ENCODE results near the gene NCR2.
"Not testable (repeated sequence)": the region's sequence is repeated elsewhere in the genome, so short reads cannot be mapped to it uniquely, and the experiment has no call there.

NCR2 gene

DNA sequence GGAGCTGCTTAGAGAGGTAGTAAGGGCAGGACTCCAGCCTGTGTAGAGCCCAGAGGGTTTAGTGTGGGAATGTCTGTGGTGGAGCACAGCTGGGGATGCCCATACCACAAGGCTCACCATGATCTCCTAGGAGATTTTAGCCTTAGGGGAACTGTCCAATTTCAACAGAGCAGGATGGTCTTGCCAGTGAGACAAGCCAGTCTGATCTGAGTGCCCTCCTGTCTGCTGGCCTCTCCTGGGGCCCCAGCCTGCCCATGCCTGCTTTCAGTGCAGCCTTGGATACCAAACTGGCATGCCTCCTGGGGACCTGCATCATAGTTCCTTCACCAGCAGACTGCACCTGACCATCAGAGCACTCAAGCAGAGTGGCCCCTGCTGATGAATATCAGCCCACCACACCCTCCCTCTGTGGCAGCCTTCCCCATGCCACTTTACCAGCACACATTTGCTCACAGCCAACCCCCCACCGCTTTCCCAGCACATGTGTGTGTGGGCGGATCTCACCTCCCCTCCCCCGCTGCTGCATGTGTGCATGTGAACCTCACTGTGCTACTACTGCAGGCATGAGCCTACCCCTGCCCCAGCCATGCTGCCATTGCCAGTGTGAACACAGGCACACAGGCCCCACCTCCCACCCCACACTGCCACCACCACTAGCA lies 41.1 kb upstream of the NCR2 start:
- DNase-seq (ENCODE audit: extremely low spot score) = no peak
- TF ChIP-seq SUZ12 (IDR thresholded peaks at IDR 0.05) (no peak), SP1 (IDR thresholded peaks at IDR 0.05) (no peak), FOXM1 (IDR thresholded peaks at IDR 0.05; ENCODE audit: borderline replicate concordance) (no peak), L3MBTL2 (conservative IDR thresholded peaks at IDR 0.05) (no peak), ELF4 (IDR thresholded peaks at IDR 0.05) (no peak), ZNF384 (IDR thresholded peaks at IDR 0.05) (no peak), NFRKB (IDR thresholded peaks at IDR 0.05) (no peak), TARDBP (IDR thresholded peaks at IDR 0.05) (no peak), CTBP1 (IDR thresholded peaks at IDR 0.05; ENCODE audit: borderline replicate concordance) (no peak), LEF1 (IDR thresholded peaks at IDR 0.05; ENCODE audit: borderline replicate concordance) (no peak), HDGF (IDR thresholded peaks at IDR 0.05; ENCODE audit: borderline replicate concordance) (no peak), ARNT (IDR thresholded peaks at IDR 0.05) (no peak), FOXK2 (IDR thresholded peaks at IDR 0.05) (no peak), FOXA1 (IDR thresholded peaks at IDR 0.05) (no peak)
- CTCF ChIA-PET = no interaction called here
- POLR2A ChIA-PET = no interaction called here

DNA sequence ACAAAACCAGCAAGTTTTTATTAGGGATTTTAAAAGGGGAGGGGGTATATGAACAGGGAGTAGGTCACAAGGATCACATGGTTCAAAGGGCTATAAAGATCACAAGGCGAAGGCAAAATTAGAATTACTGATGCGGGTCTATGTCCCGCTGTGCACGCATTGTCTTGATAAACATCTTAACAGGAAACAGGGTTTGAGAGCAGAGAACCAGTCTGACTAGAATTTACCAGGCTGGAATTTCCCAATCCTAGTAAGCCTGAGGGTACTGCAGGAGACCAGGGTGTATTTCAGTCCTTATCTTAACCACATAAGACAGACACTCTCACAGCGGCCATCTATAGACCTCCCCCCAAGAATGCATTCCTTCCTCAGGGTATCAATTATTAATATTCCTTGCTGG lies 38.2 kb upstream of the NCR2 start:
- POLR2A ChIA-PET; DNase-seq (ENCODE audit: extremely low spot score); CTCF ChIA-PET: not testable (repeated sequence)

DNA sequence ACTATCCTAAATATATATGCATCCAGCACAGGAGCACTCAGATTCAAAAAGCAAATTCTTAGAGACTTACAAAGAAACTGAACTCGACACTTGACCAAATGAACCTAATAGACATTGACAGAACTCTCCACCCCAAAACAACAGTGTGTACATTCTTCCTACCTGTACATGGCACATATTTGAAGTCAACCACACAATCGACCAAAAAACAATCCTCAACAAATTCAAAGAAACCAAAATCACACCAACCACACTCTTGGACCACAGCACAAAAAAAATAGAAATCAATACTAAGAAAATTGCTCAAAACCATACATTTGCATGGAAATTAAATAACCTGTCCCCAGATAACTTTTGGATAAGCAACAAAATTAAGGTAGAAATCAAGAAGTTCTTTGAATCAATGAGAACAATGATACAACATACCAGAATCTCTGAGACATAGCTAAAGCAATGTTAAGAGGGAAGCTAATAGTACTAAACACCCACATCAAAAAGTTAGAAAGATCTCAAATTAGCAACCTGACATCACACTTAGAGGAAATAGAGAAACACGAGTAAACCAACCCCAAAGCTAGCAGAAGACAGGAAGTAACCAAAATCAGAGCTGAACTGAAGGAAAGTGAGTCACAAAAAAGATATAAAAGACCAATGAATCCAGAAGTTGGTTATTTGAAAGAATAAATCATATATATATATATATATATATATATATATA lies 36.5 kb upstream of the NCR2 start:
- ChIA-PET POLR2A (no interaction called here), CTCF (interaction anchor here (0.7 kb wide), 1 partner anchor 13 kb away, joined by 5 read pairs; no protein-coding TSS in a partner anchor)
- TF ChIP-seq FOXK2 (IDR thresholded peaks at IDR 0.05) = no peak
- TF ChIP-seq ELF4 (IDR thresholded peaks at IDR 0.05) = no peak
- TF ChIP-seq ARNT (IDR thresholded peaks at IDR 0.05) = no peak
- no peak for TF ChIP-seq SUZ12 (IDR thresholded peaks at IDR 0.05)
- TF ChIP-seq CTBP1 (IDR thresholded peaks at IDR 0.05; ENCODE audit: borderline replicate concordance) = no peak
- no peak for TF ChIP-seq L3MBTL2 (conservative IDR thresholded peaks at IDR 0.05)
- TF ChIP-seq LEF1 (IDR thresholded peaks at IDR 0.05; ENCODE audit: borderline replicate concordance) = no peak
- TF ChIP-seq HDGF (IDR thresholded peaks at IDR 0.05; ENCODE audit: borderline replicate concordance) = no peak
- no peak for DNase-seq (ENCODE audit: extremely low spot score)

DNA sequence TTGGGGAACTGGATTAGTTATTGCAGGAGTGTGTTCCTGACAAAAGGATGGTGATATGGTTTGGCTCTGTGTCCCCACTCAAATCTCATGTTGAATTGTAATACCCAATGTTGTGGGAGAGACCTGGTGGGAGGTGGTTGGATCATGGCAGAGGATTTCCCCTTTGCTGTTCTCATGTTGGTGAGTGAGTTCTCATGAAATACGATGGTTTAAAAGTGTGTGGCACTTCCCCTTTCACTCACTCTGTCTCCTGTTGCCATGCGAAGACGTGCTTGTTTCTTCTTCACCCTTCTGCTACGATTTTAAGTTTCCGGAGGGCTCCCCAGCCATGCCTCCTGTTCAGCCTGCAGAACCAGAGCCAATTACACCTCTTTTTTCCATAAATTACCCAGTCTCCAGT lies 32.8 kb upstream of the NCR2 start:
- no peak for DNase-seq (ENCODE audit: extremely low spot score)
- ChIA-PET POLR2A (no interaction called here), CTCF (no interaction called here)
- TF ChIP-seq SP1 (IDR thresholded peaks at IDR 0.05) (no peak), FOXM1 (IDR thresholded peaks at IDR 0.05; ENCODE audit: borderline replicate concordance) (no peak), PKNOX1 (IDR thresholded peaks at IDR 0.05) (no peak), ELF4 (IDR thresholded peaks at IDR 0.05) (no peak), HDGF (IDR thresholded peaks at IDR 0.05; ENCODE audit: borderline replicate concordance) (no peak), TARDBP (IDR thresholded peaks at IDR 0.05) (no peak), FOXA1 (IDR thresholded peaks at IDR 0.05) (no peak), LEF1 (IDR thresholded peaks at IDR 0.05; ENCODE audit: borderline replicate concordance) (no peak), FOXK2 (IDR thresholded peaks at IDR 0.05) (no peak), CTBP1 (IDR thresholded peaks at IDR 0.05; ENCODE audit: borderline replicate concordance) (no peak)

GRCh38 chr6:41306187-41306854 lies 29.1 kb upstream of the NCR2 start:
- ChIA-PET POLR2A (no interaction called here), CTCF (interaction anchor here (0.6 to 3.9 kb wide), 12 partner anchors 9 to 390 kb away, joined by 3 to 31 read pairs (median 3); no protein-coding TSS in a partner anchor)
- TF ChIP-seq L3MBTL2 (conservative IDR thresholded peaks at IDR 0.05) = no peak
- TF ChIP-seq ZNF384 (IDR thresholded peaks at IDR 0.05) = peak; percentile 76; the same call in 1 of the 2 replicates
- peak; percentile 51 for DNase-seq (ENCODE audit: extremely low spot score)

- DNase-seq (ENCODE audit: extremely low spot score) = no peak
- TF ChIP-seq PKNOX1 (IDR thresholded peaks at IDR 0.05) (no peak), FOXK2 (IDR thresholded peaks at IDR 0.05) (no peak), FOXA1 (IDR thresholded peaks at IDR 0.05) (no peak), L3MBTL2 (conservative IDR thresholded peaks at IDR 0.05) (no peak), NFRKB (IDR thresholded peaks at IDR 0.05) (no peak), HDGF (IDR thresholded peaks at IDR 0.05; ENCODE audit: borderline replicate concordance) (no peak), ZNF384 (IDR thresholded peaks at IDR 0.05) (no peak), CTBP1 (IDR thresholded peaks at IDR 0.05; ENCODE audit: borderline replicate concordance) (no peak)
- ChIA-PET CTCF (interaction anchor here (1.2 kb wide), 1 partner anchor 8 kb away, joined by 4 read pairs; no protein-coding TSS in a partner anchor), POLR2A (no interaction called here)
Observed at GRCh38 chr6:41315203-41315602, 20.2 kb upstream of the NCR2 start.

- no peak for TF ChIP-seq L3MBTL2 (conservative IDR thresholded peaks at IDR 0.05)
- no peak for TF ChIP-seq ZNF384 (IDR thresholded peaks at IDR 0.05)
- no peak for TF ChIP-seq SUZ12 (IDR thresholded peaks at IDR 0.05)
- no peak for TF ChIP-seq BHLHE40 (IDR thresholded peaks at IDR 0.05; ENCODE audit: borderline replicate concordance)
- TF ChIP-seq HDGF (IDR thresholded peaks at IDR 0.05; ENCODE audit: borderline replicate concordance) = no peak
- TF ChIP-seq SP1 (IDR thresholded peaks at IDR 0.05) = no peak
- no peak for TF ChIP-seq ELF4 (IDR thresholded peaks at IDR 0.05)
- no peak for TF ChIP-seq FOXK2 (IDR thresholded peaks at IDR 0.05)
- no peak for TF ChIP-seq TARDBP (IDR thresholded peaks at IDR 0.05)
- TF ChIP-seq FOXM1 (IDR thresholded peaks at IDR 0.05; ENCODE audit: borderline replicate concordance) = no peak
- DNase-seq (ENCODE audit: extremely low spot score) = no peak
- CTCF ChIA-PET = interaction anchor here (1.2 kb wide), 1 partner anchor 9 kb away, joined by 4 read pairs; no protein-coding TSS in a partner anchor
- POLR2A ChIA-PET = no interaction called here
Observed at GRCh38 chr6:41315943-41316620, 19.3 kb upstream of the NCR2 start.
